GM18517 (cell line): ENCODE measurements around the gene THOP1.
"Not testable (repeated sequence)": the region's sequence is repeated elsewhere in the genome, so short reads cannot be mapped to it uniquely, and the experiment has no call there.

Experiments
- ATAC-seq: cut with Tn5 transposase; IDR thresholded peaks from one replicate; pipeline ENCODE4 v1.9.1; 2021; ENCODE audit warnings: mild to moderate bottlenecking, moderate library complexity; ENCODE audit not compliant: unreplicated experiment

Gene THOP1

DNA sequence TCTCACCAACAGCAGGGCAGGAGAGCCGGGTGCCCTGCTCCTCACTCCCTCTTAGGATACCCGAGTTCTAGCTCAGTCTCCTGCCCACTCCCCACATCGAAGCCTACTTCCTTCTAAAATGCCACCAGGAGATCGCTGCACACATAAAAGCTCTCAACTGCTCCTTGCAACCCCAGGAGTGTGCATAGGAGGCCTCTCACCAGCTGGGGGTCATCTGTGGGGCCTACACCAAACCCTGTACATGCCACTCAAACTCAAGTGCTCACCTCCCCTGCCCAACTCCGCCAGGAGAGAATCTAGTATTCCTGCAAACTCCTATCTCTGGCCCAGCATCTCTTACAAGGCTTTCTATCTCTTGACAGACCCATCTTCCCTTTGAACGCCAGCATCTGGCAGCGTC lies 5.0 kb upstream of the THOP1 start:
- ATAC-seq, result no peak

- no peak for ATAC-seq
Observed at GRCh38 chr19:2782329-2782935, 2.9 kb upstream of the THOP1 start.

GRCh38 chr19:2782936-2783780 lies 2.1 kb upstream of the THOP1 start, which contains the start of gene SGTA:
Gene SGTA, minus strand, starts transcription at chr19:2783273. Its CDS starts 14,205 bp downstream, at chr19:2769068.
- peak; percentile 78 for ATAC-seq

GRCh38 chr19:2783781-2784145 lies 1.5 kb upstream of the THOP1 start:
- ATAC-seq, result no peak

- no peak for ATAC-seq
Observed at GRCh38 chr19:2787115-2787514, 1.8 kb downstream of the THOP1 start.

DNA sequence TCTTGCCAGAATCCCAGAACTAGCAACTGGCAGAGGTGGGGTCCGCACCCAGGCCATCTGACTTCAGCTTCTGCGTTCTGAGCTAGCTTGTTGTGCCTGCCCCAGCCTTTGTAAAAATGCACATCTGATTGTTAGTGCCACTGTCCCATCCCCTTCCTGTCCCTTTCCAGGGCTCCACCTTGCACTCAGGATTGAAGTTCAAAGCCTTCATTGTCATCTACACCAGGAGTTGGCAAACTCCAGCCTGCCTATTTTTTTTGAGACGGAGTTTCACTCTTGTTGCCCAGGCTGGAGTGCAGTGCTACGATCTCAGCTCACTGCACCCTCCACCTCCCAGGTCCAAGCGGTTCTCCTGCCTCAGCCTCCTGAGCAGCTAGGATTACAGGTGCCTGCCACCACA lies 2.9 kb downstream of the THOP1 start:
- no peak for ATAC-seq

DNA sequence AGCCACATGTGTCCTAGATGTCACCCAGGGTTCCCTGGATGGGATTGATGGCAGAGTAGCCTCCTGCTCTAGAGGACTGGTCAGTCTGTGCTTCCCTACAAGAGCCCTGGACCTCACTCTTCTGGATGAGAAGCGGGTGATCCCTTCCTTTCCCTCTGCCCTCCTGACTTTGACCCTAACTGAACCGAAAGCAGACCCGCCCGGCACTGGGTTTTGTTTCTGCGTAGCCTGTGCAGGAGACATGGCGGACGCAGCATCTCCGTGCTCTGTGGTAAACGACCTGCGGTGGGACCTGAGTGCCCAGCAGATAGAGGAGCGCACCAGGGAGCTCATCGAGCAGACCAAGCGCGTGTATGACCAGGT lies 4.9 kb downstream of the THOP1 start:
- ATAC-seq, result no peak

- no peak for ATAC-seq
Observed at GRCh38 chr19:2790557-2791271, 5.4 kb downstream of the THOP1 start.

GRCh38 chr19:2791440-2791839 lies 6.1 kb downstream of the THOP1 start:
- ATAC-seq, result no peak

DNA sequence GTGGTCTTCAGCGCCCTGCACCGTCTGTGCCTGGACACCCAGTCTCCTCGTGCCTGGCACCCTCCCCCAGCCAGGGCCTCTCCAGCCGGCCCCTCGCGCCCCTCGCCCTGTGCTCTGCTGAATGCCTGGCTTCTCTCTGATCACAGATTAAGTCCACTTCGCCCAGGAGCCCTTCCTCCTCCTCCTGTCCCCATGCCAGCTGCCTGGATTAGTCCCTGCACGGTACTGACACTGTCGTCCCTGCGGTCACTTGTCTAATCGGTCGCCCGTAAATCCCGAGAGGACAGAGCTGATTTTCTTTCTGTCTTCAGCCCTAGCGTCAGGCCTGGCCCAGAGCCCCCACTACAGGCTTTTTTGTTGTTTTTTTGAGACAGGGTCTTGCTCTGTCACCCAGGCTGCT lies 6.6 kb downstream of the THOP1 start:
- ATAC-seq, result no peak

DNA sequence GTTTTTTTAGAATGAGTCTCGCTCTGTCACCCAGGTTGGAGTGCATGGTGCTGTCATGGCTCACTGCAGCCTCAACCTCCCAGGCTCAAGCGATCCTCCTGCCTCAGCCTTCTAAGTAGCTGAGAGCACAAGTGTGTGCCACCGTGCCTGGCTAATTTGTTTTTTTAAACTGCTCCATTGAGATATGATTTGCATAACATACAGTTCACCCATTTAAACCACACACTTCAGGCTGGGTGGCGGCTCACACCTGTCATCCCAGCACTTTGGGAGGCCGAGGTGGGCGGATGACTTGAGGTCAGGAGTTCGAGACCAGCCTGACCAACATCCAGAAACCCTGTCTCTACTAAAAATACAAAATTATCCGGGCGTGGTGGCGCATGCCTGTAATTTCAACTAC lies 7.4 kb downstream of the THOP1 start:
- not testable (repeated sequence) for ATAC-seq

- ATAC-seq, result no peak
Observed at GRCh38 chr19:2793126-2793525, 7.8 kb downstream of the THOP1 start.

DNA sequence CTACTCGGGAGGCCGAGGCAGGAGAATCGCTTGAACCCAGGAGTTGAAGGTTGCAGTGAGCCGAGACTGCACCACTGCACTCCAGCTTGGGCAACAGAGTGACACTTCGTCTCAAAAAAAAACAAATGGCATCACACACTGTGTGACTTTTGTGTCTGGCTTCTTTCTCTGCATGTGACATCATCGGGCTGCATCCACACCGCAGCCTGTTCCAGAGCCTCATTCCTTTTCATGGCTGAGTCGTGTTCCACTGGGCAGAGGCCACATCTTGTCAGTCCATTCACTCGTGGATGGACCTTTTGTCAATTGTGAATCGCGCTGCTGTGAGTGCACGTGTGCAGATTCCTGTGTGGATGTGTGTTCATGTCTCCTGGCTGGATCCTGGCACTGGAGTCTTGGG lies 8.3 kb downstream of the THOP1 start:
- ATAC-seq, result no peak

DNA sequence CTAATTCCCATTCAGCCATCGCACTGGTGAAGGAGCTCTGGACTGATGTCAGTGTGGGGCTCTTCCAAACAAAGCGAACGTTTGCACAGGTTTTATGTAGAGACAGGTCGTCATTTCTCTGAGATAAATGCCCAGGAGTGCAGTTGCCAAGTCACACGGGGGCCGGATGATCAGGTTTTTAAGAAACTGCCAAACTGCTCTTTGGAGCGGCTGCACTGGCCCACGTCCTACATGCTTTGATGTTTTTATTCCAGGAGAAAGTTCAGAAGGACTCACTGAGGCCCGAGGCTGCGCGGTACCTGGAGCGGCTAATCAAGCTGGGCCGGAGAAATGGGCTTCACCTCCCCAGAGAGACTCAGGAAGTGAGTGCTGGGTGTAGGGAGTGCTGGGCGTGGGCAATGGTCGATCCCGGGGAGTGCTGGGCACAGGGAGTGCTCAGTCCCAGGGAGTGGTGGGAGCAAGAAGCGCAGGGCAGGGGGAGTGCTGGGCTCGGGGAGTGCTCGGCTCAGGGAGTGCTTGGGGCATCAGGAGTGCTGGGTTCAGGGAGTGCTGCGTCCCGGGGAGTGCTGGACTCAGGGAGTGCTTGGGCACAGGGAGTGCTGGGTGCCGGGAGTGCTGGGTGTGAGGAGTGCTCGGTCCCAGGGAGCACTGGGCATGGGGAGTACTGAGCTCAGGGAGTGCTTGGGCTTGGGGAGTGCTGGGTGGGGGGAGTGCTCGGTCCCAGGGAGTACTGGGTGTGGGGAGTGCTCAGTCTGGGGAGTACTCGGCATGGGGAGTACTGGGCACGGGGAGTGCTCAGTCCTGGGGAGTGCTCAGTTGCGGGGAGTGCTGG lies 10.7 kb downstream of the THOP1 start:
- no peak for ATAC-seq

- no peak for ATAC-seq
Observed at GRCh38 chr19:2796659-2797266, 11.5 kb downstream of the THOP1 start.

DNA sequence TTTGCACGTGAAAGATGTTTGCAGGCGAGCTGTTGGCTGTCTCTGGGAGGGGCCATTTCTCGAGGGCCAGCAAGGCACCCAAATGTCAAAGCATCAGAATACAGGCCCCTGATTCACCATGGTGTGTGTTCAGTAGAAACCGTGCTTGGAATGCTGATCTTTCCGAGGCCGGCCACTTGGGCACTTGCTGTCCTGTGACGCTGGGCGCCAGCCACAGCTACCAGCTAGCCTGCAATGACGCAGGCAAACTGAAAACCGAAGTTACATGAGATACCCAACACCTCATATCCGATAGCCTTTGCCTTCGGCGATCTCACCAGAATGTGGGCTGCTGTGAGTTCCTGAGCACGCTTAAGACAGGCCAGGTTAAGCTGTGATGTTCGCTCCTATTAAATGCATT lies 12.0 kb downstream of the THOP1 start:
- ATAC-seq, result no peak

DNA sequence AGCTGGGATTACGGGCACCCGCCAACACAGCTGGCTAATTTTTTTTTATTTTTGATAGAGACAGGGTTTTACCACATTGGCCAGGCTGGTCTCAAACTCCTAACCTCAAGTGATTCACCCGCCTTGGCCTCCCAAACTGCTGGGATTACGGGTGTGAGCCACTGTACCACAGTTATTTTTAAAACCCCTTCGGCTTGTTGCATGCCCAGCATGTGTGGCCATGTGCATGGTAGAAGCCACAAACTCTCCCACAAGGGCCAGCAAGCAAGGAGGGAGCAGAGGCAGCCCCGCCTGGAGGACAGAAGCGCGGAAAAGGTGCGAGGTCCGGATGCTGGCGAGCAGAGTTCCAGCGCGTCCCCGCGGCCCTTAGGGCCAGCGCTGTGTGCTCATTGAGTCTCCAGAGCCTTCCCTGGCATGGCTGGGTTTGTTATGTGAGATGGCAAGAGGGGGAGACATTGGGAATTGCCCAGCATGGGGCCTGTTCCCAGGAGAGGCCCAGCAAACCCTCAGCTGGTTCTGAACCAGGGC lies 12.9 kb downstream of the THOP1 start:
- no peak for ATAC-seq

GRCh38 chr19:2798733-2799132 lies 13.4 kb downstream of the THOP1 start:
- ATAC-seq, result no peak

DNA sequence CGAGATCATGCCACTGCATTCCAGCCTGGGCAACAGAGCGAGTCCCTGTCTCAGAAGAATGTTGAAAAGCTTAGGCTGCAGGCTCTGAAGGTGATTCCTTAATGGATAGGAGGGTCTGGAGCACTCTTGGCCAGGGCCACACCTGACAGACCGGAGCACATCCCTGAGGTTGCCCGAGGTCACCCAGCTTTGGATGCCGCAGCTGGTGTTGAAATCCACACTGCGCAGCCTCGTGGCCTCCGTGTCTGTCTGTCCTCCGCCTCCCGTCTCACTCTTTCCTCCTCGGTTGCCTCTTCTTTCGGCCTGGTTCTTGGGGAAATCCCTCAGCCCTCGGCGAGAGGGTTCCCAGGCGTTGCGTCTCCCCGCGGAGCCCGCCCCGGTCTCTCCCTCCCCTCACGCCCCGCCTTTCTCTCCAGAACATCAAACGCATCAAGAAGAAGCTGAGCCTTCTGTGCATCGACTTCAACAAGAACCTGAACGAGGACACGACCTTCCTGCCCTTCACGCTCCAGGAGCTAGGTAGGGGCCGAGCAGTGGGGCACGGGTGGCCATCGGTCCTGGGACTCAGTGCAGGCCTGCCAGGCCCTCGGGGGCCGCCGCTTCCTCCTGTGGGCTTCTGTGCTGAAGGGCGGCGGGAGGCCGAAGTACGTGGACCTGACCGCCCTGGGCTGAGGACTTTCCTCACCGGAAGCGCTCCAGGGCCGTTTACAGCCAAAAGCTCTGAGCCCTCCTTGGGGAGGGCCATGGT lies 14.1 kb downstream of the THOP1 start:
- ATAC-seq, result no peak

- ATAC-seq, result no peak
Observed at GRCh38 chr19:2800506-2800905, 15.2 kb downstream of the THOP1 start.
